A549 (cell line): ENCODE measurements around the gene THRAP3. TPM values are rescaled to one million over a fixed set of nuclear protein-coding genes. Genes with fewer than 3 reads are reported as not detected.

Experiments used
- ATAC-seq, 2 experiments: fragments of 200-7000 bp in 1 of 2; fragments of >200 bp in 1 of 2; cut with Nextera tagmentation in 1 of 2; cut with Tn5 transposase in 1 of 2; 3 replicates each; pipeline versions ENCODE4 v1.8.0 to v1.9.1; 2018 to 2020; ENCODE audit warnings: mild to moderate bottlenecking in 1 of 2, moderate library complexity in 1 of 2
- CTCF ChIA-PET: fragments of 300-600 bp; sonication (Branson Sonifier 250); formaldehyde crosslinking; extraction: SDS; loops from one replicate; lab custom pipeline; 2021; ENCODE audit warnings: antibody characterized with exemption, inconsistent platforms; lab: Yijun Ruan, JAX
- POLR2A ChIA-PET: fragments of 350-600 bp; formaldehyde crosslinking; extraction: SDS; loops from one replicate; lab custom pipeline; 2021; ENCODE audit warnings: antibody characterized with exemption, inconsistent platforms; lab: Yijun Ruan, JAX
- DNase-seq, 2 experiments: peaks; one replicate each; pipeline versions ENCODE4 v3.0.0 to v3.0.0-alpha.2; 2011 to 2016; ENCODE audit warnings: low read depth in 1 of 2, low spot score in 1 of 2
- FAIRE-seq: peaks from 2 replicates; lab custom pipeline; 2011; peaks lifted over from hg19 to GRCh38; lab: Jason Lieb, UNC
- H3K27ac ChIP-seq, 2 experiments: fragments of >200 bp; sonication (Bioruptor Twin); formaldehyde crosslinking; 3 replicates each; pipeline ENCODE4 v1.5.1; 2016 to 2017
- H3K4me1 ChIP-seq: fragments of >200 bp; sonication (Bioruptor Twin); formaldehyde crosslinking; 3 replicates; pipeline ENCODE4 v1.6.1; 2016
- H3K4me2 ChIP-seq: fragments of >200 bp; sonication (Bioruptor Twin); formaldehyde crosslinking; 3 replicates; pipeline ENCODE4 v1.6.1; 2016
- H3K4me3 ChIP-seq: fragments of >200 bp; sonication (Bioruptor Twin); formaldehyde crosslinking; 3 replicates; pipeline ENCODE4 v1.5.1; 2016
- H3K9me3 ChIP-seq: fragments of >200 bp; sonication (Bioruptor Twin); formaldehyde crosslinking; 3 replicates; pipeline ENCODE4 v1.6.1; 2016
- BHLHE40 ChIP-seq: IDR thresholded peaks from 2 replicates; pipeline ENCODE4 v1.6.1; 2012; ENCODE audit warnings: low read depth, low read length, inconsistent platforms
- CBX2 ChIP-seq: fragments of 200-600 bp; sonication (generic); IDR thresholded peaks from 2 replicates; pipeline ENCODE4 v1.6.1; 2016; ENCODE audit warnings: low read depth, mild to moderate bottlenecking, borderline replicate concordance
- CHD4 ChIP-seq: fragments of 200-600 bp; sonication (generic); IDR thresholded peaks from 2 replicates; pipeline ENCODE4 v1.6.1; 2016; ENCODE audit warnings: antibody characterized with exemption, mild to moderate bottlenecking, borderline replicate concordance
- EHMT2 ChIP-seq: fragments of 200-600 bp; sonication (generic); IDR thresholded peaks from 2 replicates; pipeline ENCODE4 v1.6.1; 2016; ENCODE audit warnings: antibody characterized with exemption, low read depth, mild to moderate bottlenecking, moderate library complexity
- GATA3 ChIP-seq: IDR thresholded peaks from 2 replicates; pipeline ENCODE4 v1.6.1; 2012; ENCODE audit warnings: borderline replicate concordance
- HOXB13 ChIP-seq: fragments of 250-450 bp; sonication (Bioruptor Pico); IDR thresholded peaks from 2 replicates; pipeline ENCODE4 v1.5.0; 2020; ENCODE audit warnings: low read depth, mild to moderate bottlenecking, moderate library complexity
- JUNB ChIP-seq: fragments of >200 bp; sonication (Bioruptor Twin); formaldehyde crosslinking; IDR thresholded peaks from 2 replicates; pipeline ENCODE4 v1.6.1; 2016
- MAFK ChIP-seq: fragments of 450-650 bp; IDR thresholded peaks from 2 replicates; pipeline ENCODE4 v1.6.1; 2014; ENCODE audit not compliant: partially characterized antibody
- NFE2L2 ChIP-seq: fragments of 150-350 bp; conservative IDR thresholded peaks from 2 replicates; pipeline ENCODE4 v1.6.1; 2014; ENCODE audit warnings: low read length
- PHF8 ChIP-seq: fragments of 200-600 bp; sonication (generic); IDR thresholded peaks from 2 replicates; pipeline ENCODE4 v1.6.1; 2016; ENCODE audit warnings: low read depth, mild to moderate bottlenecking, antibody characterized with exemption, moderate library complexity, borderline replicate concordance
- RAD21 ChIP-seq, 2 experiments: fragments of >200 bp in 1 of 2; sonication (Bioruptor Twin) in 1 of 2; formaldehyde crosslinking in 1 of 2; IDR thresholded peaks in 1 of 2; conservative IDR thresholded peaks in 1 of 2; 2 replicates in 1 of 2; 3 replicates in 1 of 2; pipeline ENCODE4 v1.6.1; 2012 to 2018; ENCODE audit warnings: inconsistent platforms in 1 of 2
- RCOR1 ChIP-seq: fragments of 150-350 bp; IDR thresholded peaks from 2 replicates; pipeline ENCODE4 v1.6.1; 2014; ENCODE audit warnings: antibody characterized with exemption, low read length, low read depth
- RFX5 ChIP-seq: fragments of 450-650 bp; IDR thresholded peaks from 2 replicates; pipeline ENCODE4 v1.7.1; 2014; ENCODE audit warnings: antibody characterized with exemption, mild to moderate bottlenecking, moderate library complexity
- TP53 ChIP-seq: fragments of 250-450 bp; sonication (Bioruptor Pico); IDR thresholded peaks from 2 replicates; pipeline ENCODE4 v1.5.0; 2021; ENCODE audit warnings: mild to moderate bottlenecking, moderate library complexity
- ZSCAN20 ChIP-seq: fragments of 250-450 bp; sonication (Bioruptor Pico); IDR thresholded peaks from 2 replicates; pipeline ENCODE4 v1.8.0; 2022; ENCODE audit warnings: mild to moderate bottlenecking, moderate library complexity
- WGBS: methylation state at CpG from one replicate; pipeline ENCODE4 v1.1.6; 2017; ENCODE audit errors: missing lambda C conversion rate; 5-methylcytosine and 5-hydroxymethylcytosine counted together
- polyA plus RNA-seq, 4 experiments: library from polyadenylated mRNA; depleted of rRNA in 3 of 4; stranded (reverse); fragments of >200 nt; fragmentation: RNase III in 1 of 4; extraction: RNeasy Plus Mini Kit Qiagen cat#74134 plus additional on column Dnase treatment in 1 of 4; gene quantifications; 2 replicates in 3 of 4; 3 replicates in 1 of 4; pipeline ENCODE4 v1.2.3, GENCODE V29; 2011 to 2017
- TF ChIP-seq, protein P1 (sequence below): IDR thresholded peaks from 2 replicates; pipeline ENCODE4 v1.6.1; 2012
- TF ChIP-seq, protein P2 (sequence below): fragments of 200-600 bp; sonication (generic); IDR thresholded peaks from 2 replicates; pipeline ENCODE4 v1.6.1; 2016; ENCODE audit warnings: antibody characterized with exemption, mild to moderate bottlenecking, moderate library complexity
- TF ChIP-seq, protein P3 (sequence below): fragments of 250-450 bp; sonication (Bioruptor Pico); IDR thresholded peaks from 2 replicates; pipeline ENCODE4 v1.5.0; 2020; ENCODE audit warnings: low read depth, mild to moderate bottlenecking, moderate library complexity
- TF ChIP-seq, protein P4 (sequence below): IDR thresholded peaks from 2 replicates; pipeline ENCODE4 v1.6.1; 2012
- TF ChIP-seq, protein P5 (sequence below): fragments of 150-350 bp; IDR thresholded peaks from 2 replicates; pipeline ENCODE4 v1.6.1; 2014; ENCODE audit warnings: low read depth, mild to moderate bottlenecking, low read length

The THRAP3 gene
- polyA plus RNA-seq, 2 of the 4 experiments (the other 2 are of a cell fraction), result 60.0 to 60.7 TPM

DNA sequence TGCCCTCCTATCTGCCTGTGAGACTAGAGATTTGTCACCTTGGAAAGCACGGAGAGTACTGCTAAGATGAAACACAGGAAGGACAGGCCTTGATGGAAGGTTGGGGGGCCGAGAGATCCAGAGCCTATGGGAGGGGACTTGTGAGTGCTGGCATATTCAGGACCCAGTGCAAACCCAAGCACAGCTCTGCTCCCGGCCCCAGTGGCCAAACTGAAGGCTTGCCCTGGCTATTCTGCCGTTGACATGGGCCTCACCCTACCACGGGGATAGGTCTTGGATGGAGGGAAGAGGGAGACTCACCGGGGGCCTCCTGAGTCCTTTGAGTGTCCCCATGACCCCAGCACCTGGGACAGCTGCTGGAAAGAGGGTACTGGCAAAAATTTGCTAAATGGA, 103.8 kb downstream of the THRAP3 start:
- ATAC-seq (no peak), FAIRE-seq (no peak), DNase-seq (no peak)
- POLR2A ChIA-PET, result no interaction called here
- H3K4me1 ChIP-seq, result peaks cover 8% of the 10 kb centered on the region; the same call in 2 of the 3 replicates
- H3K27ac ChIP-seq, result no peak overlapping the region
- no peak overlapping the region for H3K4me2 ChIP-seq
- no peak for TF ChIP-seq MAFK
- TF ChIP-seq, protein P1, sequence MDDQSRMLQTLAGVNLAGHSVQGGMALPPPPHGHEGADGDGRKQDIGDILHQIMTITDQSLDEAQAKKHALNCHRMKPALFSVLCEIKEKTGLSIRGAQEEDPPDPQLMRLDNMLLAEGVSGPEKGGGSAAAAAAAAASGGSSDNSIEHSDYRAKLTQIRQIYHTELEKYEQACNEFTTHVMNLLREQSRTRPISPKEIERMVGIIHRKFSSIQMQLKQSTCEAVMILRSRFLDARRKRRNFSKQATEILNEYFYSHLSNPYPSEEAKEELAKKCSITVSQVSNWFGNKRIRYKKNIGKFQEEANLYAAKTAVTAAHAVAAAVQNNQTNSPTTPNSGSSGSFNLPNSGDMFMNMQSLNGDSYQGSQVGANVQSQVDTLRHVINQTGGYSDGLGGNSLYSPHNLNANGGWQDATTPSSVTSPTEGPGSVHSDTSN, result no peak
- TF ChIP-seq, protein P2, sequence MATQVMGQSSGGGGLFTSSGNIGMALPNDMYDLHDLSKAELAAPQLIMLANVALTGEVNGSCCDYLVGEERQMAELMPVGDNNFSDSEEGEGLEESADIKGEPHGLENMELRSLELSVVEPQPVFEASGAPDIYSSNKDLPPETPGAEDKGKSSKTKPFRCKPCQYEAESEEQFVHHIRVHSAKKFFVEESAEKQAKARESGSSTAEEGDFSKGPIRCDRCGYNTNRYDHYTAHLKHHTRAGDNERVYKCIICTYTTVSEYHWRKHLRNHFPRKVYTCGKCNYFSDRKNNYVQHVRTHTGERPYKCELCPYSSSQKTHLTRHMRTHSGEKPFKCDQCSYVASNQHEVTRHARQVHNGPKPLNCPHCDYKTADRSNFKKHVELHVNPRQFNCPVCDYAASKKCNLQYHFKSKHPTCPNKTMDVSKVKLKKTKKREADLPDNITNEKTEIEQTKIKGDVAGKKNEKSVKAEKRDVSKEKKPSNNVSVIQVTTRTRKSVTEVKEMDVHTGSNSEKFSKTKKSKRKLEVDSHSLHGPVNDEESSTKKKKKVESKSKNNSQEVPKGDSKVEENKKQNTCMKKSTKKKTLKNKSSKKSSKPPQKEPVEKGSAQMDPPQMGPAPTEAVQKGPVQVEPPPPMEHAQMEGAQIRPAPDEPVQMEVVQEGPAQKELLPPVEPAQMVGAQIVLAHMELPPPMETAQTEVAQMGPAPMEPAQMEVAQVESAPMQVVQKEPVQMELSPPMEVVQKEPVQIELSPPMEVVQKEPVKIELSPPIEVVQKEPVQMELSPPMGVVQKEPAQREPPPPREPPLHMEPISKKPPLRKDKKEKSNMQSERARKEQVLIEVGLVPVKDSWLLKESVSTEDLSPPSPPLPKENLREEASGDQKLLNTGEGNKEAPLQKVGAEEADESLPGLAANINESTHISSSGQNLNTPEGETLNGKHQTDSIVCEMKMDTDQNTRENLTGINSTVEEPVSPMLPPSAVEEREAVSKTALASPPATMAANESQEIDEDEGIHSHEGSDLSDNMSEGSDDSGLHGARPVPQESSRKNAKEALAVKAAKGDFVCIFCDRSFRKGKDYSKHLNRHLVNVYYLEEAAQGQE, result no peak
- TF ChIP-seq, protein P3, sequence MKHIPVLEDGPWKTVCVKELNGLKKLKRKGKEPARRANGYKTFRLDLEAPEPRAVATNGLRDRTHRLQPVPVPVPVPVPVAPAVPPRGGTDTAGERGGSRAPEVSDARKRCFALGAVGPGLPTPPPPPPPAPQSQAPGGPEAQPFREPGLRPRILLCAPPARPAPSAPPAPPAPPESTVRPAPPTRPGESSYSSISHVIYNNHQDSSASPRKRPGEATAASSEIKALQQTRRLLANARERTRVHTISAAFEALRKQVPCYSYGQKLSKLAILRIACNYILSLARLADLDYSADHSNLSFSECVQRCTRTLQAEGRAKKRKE (CRISPR knock-in tag), result no peak
- TF ChIP-seq, protein P4, sequence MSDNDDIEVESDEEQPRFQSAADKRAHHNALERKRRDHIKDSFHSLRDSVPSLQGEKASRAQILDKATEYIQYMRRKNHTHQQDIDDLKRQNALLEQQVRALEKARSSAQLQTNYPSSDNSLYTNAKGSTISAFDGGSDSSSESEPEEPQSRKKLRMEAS, result no peak
- TF ChIP-seq RFX5, result no peak
- no peak for TF ChIP-seq ZSCAN20
- no peak for TF ChIP-seq CHD4
- TF ChIP-seq CBX2, result no peak
- TF ChIP-seq BHLHE40, result no peak
- TF ChIP-seq RCOR1, result no peak
- TF ChIP-seq NFE2L2, result no peak
- TF ChIP-seq PHF8, result no peak
- TF ChIP-seq JUNB, result no peak
- TF ChIP-seq, protein P5, sequence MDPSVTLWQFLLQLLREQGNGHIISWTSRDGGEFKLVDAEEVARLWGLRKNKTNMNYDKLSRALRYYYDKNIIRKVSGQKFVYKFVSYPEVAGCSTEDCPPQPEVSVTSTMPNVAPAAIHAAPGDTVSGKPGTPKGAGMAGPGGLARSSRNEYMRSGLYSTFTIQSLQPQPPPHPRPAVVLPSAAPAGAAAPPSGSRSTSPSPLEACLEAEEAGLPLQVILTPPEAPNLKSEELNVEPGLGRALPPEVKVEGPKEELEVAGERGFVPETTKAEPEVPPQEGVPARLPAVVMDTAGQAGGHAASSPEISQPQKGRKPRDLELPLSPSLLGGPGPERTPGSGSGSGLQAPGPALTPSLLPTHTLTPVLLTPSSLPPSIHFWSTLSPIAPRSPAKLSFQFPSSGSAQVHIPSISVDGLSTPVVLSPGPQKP, result no peak
- no peak for TF ChIP-seq TP53 (CRISPR knock-in tag)
- no peak for TF ChIP-seq RAD21 (conservative IDR thresholded peaks at IDR 0.05 in 1 of 2, IDR thresholded peaks at IDR 0.05 in 1 of 2)
- TF ChIP-seq GATA3, result no peak
- no peaks in the 10 kb centered on the region for H3K9me3 ChIP-seq
- WGBS, result 65% methylated on average over 5 of the region's 6 CpGs
- H3K4me3 ChIP-seq, result no peak overlapping the region
- CTCF ChIA-PET, result interaction anchor here (1.1 kb wide), 1 partner anchor 23 kb away, joined by 3 read pairs; no protein-coding TSS in a partner anchor

DNA sequence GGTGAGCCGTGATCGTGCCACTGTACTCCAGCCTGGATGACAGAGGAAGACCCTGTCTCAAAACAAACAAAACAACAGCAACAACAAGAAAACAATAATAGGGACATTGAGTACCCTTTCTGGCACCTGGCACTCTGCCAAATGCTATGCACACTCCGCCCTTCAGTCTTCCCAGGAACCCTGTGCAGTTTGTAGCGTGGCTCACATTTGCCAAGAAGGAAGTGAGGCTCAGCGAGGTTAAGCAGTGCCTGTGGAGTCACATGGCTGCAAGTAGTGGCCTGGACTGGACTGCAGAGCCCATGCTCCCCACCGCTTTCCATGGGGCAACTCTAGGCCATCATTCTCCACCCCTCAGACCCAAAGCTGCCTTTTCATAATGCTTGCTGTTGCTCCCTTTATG, 104.5 kb downstream of the THRAP3 start:
- H3K27ac ChIP-seq, result no peak overlapping the region
- no peak for TF ChIP-seq EHMT2
- TF ChIP-seq HOXB13 (CRISPR knock-in tag), result no peak
- H3K4me3 ChIP-seq, result no peak overlapping the region
- POLR2A ChIA-PET, result no interaction called here
- no peak for FAIRE-seq
- H3K4me1 ChIP-seq, result peaks cover 8% of the 10 kb centered on the region; the same call in 2 of the 3 replicates
- ATAC-seq, result no peak
- no peaks in the 10 kb centered on the region for H3K9me3 ChIP-seq
- H3K4me2 ChIP-seq, result no peak overlapping the region
- CTCF ChIA-PET, result interaction anchor here (1.1 kb wide), 1 partner anchor 23 kb away, joined by 3 read pairs; no protein-coding TSS in a partner anchor
- WGBS, result 75% methylated on average over 6 of the region's 6 CpGs
- DNase-seq, result no peak
